GM18511 (cell line): ENCODE measurements around the gene FAM76A.
"Not testable (repeated sequence)": the region's sequence is repeated elsewhere in the genome, so short reads cannot be mapped to it uniquely, and the experiment has no call there.

Source experiments
- ATAC-seq: cut with Tn5 transposase; IDR thresholded peaks from one replicate; pipeline ENCODE4 v1.9.1; 2021; ENCODE audit warnings: mild to moderate bottlenecking, moderate library complexity; ENCODE audit not compliant: unreplicated experiment

Gene FAM76A

GRCh38 chr1:27774654-27775053, 48.9 kb downstream of the FAM76A start:
- no peak for ATAC-seq

GRCh38 chr1:27775336-27775735, 49.6 kb downstream of the FAM76A start:
- not testable (repeated sequence) for ATAC-seq

- ATAC-seq: not testable (repeated sequence)
These were observed 50.5 kb downstream of the FAM76A start for GRCh38 chr1:27776276-27776675.

- no peak for ATAC-seq
These were observed 52.3 kb downstream of the FAM76A start for GRCh38 chr1:27778056-27778455.

GRCh38 chr1:27779122-27779521, 53.4 kb downstream of the FAM76A start:
- no peak for ATAC-seq

GRCh38 chr1:27782950-27783349, 57.2 kb downstream of the FAM76A start:
- no peak for ATAC-seq

GRCh38 chr1:27784700-27785099, 58.9 kb downstream of the FAM76A start:
- no peak for ATAC-seq

- no peak for ATAC-seq
These were observed 60.2 kb downstream of the FAM76A start for GRCh38 chr1:27785781-27786455.

- ATAC-seq: no peak
These were observed 62.1 kb downstream of the FAM76A start for GRCh38 chr1:27787895-27788294.

GRCh38 chr1:27789540-27790041, 63.8 kb downstream of the FAM76A start:
- no peak for ATAC-seq

- not testable (repeated sequence) for ATAC-seq
These were observed 64.5 kb downstream of the FAM76A start for GRCh38 chr1:27790270-27790669.

GRCh38 chr1:27795601-27796000, 69.8 kb downstream of the FAM76A start:
- ATAC-seq: no peak

GRCh38 chr1:27804791-27805190, 79.0 kb downstream of the FAM76A start:
- no peak for ATAC-seq

GRCh38 chr1:27806758-27807157, 81.0 kb downstream of the FAM76A start:
- ATAC-seq: no peak

GRCh38 chr1:27807385-27807784, 81.6 kb downstream of the FAM76A start:
- ATAC-seq: no peak

GRCh38 chr1:27808131-27808530, 82.4 kb downstream of the FAM76A start:
- ATAC-seq: not testable (repeated sequence)

GRCh38 chr1:27809883-27810282, 84.1 kb downstream of the FAM76A start:
- no peak for ATAC-seq

- no peak for ATAC-seq
These were observed 86.2 kb downstream of the FAM76A start for GRCh38 chr1:27811741-27812500.
